Gastroesophageal sphincter (tissue), 3 donors: ENCODE measurements around the gene FBXO44.

Experiments
- POLR2A ChIP-seq, 2 donors: fragments of 450-650 bp; IDR thresholded peaks; one replicate each; pipeline ENCODE4 v1.6.1; 2017; ENCODE audit warnings: antibody characterized with exemption in 2 of 2, mild to moderate bottlenecking in 2 of 2, moderate library complexity in 1 of 2
- POLR2AphosphoS5 ChIP-seq: sonication (generic); formaldehyde crosslinking; IDR thresholded peaks from one replicate; pipeline ENCODE4 v1.6.1; 2017; ENCODE audit warnings: antibody characterized with exemption
- TF ChIP-seq, protein P1 (sequence below), 4 experiments: fragments of 200-600 bp in 2 of 4; fragments of 450-650 bp in 2 of 4; sonication (generic) in 1 of 4; IDR thresholded peaks; one replicate each; pipeline ENCODE4 v1.5.1; 2017 to 2019; ENCODE audit warnings: antibody characterized with exemption in 4 of 4, mild to moderate bottlenecking in 2 of 4, moderate library complexity in 2 of 4

DNA sequence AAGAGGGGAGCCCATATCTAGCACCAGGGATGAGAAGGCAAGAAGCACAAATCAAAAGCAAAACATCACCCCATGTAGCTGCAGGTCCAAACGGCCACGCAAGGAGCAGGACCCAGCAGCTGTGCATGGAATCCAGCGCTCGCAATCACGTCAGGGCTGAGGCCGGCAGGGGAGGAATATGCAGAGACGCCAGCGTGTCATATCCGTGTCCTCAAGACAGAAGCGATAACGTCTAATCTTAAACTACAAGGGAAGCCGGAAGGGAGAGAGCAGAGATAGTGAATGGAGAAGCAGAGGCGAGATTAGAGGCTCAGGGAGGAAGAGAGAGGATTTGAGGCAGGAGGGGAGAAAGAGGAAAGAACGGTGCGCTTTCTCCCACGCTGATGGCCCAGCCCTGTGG lies 39.6 kb upstream of the FBXO44 start:
- TF ChIP-seq, protein P1, sequence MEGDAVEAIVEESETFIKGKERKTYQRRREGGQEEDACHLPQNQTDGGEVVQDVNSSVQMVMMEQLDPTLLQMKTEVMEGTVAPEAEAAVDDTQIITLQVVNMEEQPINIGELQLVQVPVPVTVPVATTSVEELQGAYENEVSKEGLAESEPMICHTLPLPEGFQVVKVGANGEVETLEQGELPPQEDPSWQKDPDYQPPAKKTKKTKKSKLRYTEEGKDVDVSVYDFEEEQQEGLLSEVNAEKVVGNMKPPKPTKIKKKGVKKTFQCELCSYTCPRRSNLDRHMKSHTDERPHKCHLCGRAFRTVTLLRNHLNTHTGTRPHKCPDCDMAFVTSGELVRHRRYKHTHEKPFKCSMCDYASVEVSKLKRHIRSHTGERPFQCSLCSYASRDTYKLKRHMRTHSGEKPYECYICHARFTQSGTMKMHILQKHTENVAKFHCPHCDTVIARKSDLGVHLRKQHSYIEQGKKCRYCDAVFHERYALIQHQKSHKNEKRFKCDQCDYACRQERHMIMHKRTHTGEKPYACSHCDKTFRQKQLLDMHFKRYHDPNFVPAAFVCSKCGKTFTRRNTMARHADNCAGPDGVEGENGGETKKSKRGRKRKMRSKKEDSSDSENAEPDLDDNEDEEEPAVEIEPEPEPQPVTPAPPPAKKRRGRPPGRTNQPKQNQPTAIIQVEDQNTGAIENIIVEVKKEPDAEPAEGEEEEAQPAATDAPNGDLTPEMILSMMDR (IDR thresholded peaks at IDR 0.05): no peak
- no peak for TF ChIP-seq POLR2A (IDR thresholded peaks at IDR 0.05)
- no peak for TF ChIP-seq POLR2AphosphoS5
